Stimulated activated CD4-positive, alpha-beta T cell treated with anti-CD3 and anti-CD28 coated beads, Interleukin-2, amount 100 ng/mL, for 4 hours (primary cell): ENCODE measurements around the gene PHAF1.

Source experiments
- DNase-seq: peaks from one replicate; pipeline ENCODE4 v3.0.0-alpha.2; 2020; ENCODE audit warnings: low read depth

PHAF1 gene

DNA sequence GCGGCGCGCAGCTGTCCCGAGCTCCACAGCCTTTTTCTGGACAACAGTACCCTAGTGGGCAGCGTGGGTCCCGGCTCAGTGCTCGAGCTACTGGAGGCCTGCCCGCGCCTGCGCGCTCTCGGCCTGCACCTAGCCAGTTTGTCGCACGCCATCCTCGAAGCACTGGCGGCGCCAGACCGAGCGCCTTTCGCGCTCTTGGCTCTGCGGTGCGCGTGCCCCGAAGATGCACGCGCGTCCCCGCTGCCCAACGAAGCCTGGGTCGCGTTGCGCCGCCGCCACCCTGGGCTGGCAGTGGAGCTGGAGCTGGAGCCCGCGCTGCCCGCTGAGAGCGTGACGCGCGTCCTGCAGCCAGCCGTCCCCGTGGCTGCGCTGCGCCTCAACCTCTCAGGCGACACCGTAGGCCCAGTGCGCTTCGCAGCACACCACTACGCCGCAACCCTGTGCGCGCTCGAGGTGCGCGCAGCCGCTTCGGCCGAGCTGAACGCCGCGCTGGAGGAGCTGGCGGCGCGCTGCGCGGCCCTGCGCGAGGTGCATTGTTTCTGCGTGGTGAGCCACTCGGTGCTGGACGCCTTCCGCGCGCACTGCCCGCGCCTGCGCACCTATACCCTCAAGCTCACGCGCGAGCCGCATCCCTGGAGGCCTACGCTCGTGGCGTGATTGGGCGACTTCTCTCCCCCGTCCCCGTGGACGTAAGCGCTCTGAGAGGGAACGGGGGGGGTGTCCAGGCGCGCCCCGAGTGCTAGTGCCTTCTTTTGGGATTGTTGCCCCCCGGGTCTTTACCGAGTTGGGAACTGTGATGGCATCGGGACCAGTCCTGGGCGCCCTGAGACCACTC is 53.6 kb downstream of the PHAF1 start:
- no peak for DNase-seq

GRCh38 chr16:67163999-67164558 is 54.3 kb downstream of the PHAF1 start:
- no peak for DNase-seq

- no peak for DNase-seq
Measured at GRCh38 chr16:67164599-67165061, 54.9 kb downstream of the PHAF1 start, which contains the start of gene HSF4. Gene HSF4 (plus strand): TSS chr16:67164745. CDS start chr16:67164812, 67 bp downstream.

DNA sequence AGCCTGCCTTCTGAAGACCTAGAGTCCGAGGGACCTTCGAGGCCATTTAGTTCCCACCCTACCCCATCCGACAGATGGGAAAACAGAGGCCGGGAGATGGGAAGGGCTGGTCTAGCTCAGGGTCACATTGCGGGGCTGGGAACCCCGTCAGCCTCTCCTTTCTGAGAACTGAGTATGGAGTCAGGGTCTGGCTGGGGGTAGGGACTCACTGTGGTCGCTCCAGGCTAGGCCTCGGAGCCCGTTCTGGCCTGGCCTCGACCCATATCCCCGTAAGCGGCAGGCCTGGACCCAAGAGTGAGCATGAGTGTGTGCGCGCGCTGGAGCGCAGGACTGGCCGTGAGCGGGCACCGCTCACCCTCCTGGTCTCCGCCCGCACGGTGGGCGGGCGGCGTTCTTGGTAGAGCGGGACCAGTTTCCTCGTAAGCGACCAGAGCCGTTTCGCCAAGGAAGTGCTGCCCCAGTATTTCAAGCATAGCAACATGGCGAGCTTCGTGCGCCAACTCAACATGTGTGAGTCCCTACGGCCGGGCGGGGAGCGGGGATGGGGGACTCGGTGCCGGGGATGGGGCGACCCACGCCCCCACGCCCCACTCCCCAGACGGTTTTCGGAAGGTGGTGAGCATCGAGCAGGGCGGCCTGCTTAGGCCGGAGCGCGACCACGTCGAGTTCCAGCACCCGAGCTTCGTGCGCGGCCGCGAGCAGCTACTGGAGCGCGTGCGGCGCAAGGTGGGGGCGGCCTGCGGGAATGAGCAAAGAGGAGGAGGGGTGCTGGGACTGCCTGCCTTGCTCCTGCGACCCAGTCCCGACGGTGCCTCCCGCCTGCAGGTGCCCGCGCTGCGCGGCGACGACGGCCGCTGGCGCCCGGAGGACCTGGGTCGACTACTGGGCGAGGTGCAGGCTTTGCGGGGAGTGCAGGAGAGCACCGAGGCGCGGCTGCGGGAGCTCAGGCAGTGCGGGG is 55.7 kb downstream of the PHAF1 start:
- no peak for DNase-seq

GRCh38 chr16:67166110-67166547 is 56.4 kb downstream of the PHAF1 start:
- DNase-seq: no peak

DNA sequence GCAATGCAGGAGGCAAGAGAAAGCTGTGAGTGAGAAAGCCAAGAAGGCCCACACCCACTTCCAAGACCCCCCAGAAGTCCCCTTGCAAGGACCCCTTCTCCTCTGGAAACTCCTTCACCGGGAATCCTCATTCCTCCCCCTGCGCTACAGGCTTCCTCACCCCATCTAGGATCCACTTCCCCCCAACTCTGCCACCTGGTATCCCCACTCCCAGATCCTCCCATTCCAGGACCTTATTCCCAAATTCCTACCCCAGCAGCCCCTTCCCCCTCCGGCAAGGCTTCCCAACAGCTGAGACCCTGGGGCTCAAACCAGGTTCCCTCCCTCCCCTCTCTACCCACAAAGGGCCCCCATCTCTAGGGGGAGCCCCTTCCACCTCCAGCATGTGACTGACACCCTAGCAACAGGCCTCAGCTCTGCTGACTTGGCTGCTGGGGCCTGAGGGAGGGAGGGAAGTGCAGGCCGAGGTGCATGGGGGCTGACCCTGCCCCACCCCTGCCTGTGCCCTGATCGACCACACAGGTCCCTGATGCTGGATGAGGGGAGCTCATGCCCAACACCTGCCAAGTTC is 56.9 kb downstream of the PHAF1 start:
- no peak for DNase-seq

DNA sequence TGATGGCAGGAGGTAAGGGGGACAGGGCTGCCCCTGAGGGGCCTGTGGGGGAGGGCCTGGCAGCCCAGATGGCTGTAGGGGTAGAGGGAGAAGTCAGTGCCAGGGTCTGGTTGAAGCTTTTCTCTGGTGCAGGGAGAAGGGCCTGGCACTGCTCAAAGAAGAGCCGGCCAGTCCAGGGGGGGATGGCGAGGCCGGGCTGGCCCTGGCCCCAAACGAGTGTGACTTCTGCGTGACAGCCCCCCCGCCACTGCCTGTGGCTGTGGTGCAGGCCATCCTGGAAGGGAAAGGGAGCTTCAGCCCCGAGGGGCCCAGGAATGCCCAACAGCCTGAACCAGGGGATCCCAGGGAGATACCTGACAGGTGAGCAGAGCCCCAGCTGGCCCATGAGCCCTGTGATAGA is 57.8 kb downstream of the PHAF1 start:
- DNase-seq: no peak

GRCh38 chr16:67169011-67169451 is 59.3 kb downstream of the PHAF1 start:
- no peak for DNase-seq

GRCh38 chr16:67169642-67170167 is 60.0 kb downstream of the PHAF1 start:
- DNase-seq: no peak

GRCh38 chr16:67170168-67170948 is 60.6 kb downstream of the PHAF1 start, which contains the start of gene NOL3:
Gene NOL3 (plus strand): TSS chr16:67170538.
- no peak for DNase-seq

GRCh38 chr16:67170949-67171649 is 61.4 kb downstream of the PHAF1 start:
- no peak for DNase-seq

DNA sequence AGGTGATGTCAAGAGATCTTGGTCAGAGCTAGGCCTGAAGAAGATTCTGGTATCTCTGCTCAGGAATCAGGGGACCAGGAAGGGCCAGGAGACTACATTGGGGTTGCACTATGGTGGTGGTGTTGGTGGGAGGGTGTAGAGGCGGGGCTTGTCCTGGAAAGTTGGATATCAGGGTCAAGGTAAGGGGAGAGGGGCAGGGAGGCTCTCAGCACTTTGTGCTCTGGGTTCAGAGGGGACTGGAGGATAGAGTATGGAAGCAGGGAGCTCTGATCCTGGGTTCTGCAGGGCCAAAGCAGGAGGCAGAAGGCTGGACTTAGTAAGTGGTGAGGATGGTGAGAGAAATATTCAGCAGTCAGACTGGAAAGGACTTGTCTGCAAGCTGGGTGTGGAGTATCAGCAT is 63.6 kb downstream of the PHAF1 start:
- no peak for DNase-seq

DNA sequence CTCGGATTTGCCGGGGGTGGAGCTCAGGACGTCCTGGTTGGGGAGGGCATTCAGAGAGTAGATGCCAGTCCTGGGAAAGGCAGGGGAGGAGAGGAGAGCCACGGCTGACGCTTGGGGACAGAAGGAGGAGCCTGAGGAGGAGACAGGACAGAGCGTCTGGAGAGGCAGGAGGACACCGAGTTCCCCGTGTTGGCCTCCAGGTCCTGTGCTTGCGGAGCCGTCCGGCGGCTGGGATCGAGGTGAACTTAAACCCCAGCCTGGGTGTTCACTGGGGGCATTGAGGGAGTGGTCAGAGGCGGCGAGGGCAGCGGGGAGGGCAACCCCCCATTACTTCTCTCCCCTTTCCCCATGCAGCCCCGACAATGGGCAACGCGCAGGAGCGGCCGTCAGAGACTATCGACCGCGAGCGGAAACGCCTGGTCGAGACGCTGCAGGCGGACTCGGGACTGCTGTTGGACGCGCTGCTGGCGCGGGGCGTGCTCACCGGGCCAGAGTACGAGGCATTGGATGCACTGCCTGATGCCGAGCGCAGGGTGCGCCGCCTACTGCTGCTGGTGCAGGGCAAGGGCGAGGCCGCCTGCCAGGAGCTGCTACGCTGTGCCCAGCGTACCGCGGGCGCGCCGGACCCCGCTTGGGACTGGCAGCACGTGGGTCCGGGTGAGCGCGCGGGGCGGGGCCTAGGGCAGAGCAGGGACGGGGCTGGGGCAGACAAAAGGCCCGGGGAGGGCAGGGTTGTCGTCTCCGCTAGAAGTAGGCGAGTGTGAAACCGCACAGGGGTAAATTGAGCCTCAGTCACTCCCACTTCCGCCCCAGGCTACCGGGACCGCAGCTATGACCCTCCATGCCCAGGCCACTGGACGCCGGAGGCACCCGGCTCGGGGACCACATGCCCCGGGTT is 64.3 kb downstream of the PHAF1 start:
- no peak for DNase-seq

DNA sequence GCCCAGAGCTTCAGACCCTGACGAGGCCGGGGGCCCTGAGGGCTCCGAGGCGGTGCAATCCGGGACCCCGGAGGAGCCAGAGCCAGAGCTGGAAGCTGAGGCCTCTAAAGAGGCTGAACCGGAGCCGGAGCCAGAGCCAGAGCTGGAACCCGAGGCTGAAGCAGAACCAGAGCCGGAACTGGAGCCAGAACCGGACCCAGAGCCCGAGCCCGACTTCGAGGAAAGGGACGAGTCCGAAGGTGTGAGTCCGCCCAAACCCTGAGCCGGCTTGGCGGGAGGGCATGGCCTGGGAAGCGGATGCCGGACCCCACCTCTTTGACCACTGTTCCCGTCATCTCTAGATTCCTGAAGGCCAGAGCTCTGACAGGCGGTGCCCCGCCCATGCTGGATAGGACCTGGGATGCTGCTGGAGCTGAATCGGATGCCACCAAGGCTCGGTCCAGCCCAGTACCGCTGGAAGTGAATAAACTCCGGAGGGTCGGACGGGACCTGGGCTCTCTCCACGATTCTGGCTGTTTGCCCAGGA is 65.0 kb downstream of the PHAF1 start:
- no peak for DNase-seq

GRCh38 chr16:67176662-67177061 is 66.9 kb downstream of the PHAF1 start:
- no peak for DNase-seq

DNA sequence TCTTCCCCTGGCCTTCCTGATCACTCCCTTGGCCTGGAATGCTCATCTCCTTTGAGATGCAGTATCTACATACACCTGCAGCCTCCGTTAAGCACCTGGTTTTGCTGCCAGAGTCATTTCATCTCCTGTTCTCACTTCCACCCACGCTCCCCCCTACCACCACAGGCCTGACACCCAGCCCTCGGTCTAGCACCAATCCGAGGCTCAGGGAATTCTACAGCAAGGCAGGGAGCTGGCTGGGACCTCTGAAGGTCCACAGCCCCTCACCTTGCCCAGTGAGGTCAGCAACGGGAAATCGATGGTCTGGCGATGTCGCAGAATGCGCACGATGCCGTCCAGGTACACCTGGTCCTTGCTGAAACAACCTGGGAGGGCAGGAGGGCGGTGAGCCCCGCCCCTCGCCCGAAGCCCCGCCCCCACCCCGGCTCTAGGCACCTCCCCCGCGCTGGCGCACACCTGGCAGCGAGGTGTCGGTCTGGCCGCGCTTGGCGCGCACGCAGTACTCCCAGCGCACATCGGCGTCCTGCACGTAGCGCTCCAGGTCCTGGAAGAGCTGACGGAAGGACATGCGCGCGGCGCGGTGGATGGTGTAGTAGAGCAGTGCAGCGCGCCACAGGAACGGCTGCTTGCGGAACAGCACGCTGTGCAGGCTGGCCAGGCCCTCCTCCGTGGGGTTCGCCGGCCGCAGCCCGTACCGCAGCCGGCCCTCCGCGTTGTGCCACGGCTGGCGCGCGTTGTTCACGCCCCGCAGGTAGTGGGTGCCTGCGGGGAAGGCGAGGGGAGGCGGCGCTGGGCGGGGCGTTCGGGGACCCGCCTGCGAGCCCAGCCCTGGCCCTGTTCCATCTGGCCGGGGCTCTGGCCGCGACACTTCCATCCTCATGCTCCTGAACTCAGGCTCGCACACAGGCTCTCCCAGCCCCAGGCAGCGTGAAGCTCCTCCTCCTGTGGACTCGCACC is 68.3 kb downstream of the PHAF1 start:
- DNase-seq: no peak

GRCh38 chr16:67179421-67180080 is 69.8 kb downstream of the PHAF1 start:
- DNase-seq: no peak
